Measurements from ENCODE around the gene NCAPG2.

NCAPG2 gene

DNA sequence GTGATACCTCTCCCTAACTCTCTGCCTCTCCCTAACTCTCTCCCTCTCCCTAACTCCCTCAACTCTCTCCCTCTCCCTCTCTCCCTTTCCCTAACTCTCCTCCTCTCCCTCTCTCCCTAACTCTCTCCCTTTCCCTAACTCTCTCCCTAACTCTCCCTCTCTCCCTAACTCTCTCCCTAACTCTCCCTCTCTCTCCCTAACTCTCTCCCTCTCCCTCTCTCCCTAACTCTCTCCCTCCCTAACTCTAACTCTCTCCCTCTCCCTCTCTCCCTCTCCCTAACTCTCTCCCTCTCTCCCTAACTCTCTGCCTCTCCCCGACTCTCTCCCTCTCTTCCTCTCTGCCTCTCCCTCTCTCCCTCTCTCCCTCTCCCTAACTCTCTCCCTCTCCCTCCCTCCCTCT is 115.0 kb downstream of the NCAPG2 start:
- H3K4me1 ChIP-seq (ENCODE audit: control insufficient read depth, insufficient read depth, low read length) = no peaks in the 10 kb centered on the region
- no peaks in the 10 kb centered on the region for H3K36me3 ChIP-seq (ENCODE audit: control insufficient read depth, insufficient read depth, low read length)
- no peaks in the 10 kb centered on the region; the same call in 1 of the 2 replicates for H3K27me3 ChIP-seq (ENCODE audit: control insufficient read depth, insufficient read depth, low read length)
- 100% methylated on average over 1 of the region's 1 CpG for WGBS (ENCODE audit: insufficient coverage, insufficient read length)
- no peak overlapping the region for H3K27ac ChIP-seq (ENCODE audit: low read length)
- no peak overlapping the region for H3K4me3 ChIP-seq (ENCODE audit: low read length)
- no peak for DNase-seq (ENCODE audit: low read depth, low spot score)
- peaks cover 17% of the 10 kb centered on the region for H3K9me3 ChIP-seq (ENCODE audit: control insufficient read depth, insufficient read depth, low read length)

DNA sequence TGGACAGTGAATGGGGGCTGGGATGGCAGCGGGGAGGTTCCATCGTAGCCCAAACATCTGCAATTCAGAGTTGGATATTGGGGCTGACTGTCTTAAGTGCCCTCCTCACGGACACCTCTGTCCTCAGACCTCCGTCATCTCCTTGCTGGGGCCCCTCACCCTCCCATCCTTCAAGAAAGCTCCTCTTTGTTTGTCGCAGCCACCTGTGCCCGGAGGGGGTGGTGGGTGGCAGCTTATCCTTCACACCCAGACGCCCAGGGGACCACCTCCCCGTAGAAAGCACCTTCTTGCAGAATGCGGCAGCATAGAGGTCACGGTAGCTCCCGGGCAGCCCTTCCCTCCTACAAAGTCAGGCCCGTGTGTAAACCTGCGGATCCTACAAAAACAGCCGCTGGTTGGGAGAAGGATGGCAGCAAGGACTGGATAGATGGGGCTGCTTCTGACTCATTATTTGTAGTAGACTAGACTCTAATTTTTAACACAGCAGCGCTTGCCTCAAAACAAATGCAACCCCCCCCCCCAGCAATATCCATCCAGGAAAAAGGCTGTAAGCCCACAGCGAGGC is 115.6 kb downstream of the NCAPG2 start:
- Histone ChIP-seq H3K9me3 (ENCODE audit: control insufficient read depth, insufficient read depth, low read length) (peaks cover 12% of the 10 kb centered on the region), H3K4me1 (ENCODE audit: control insufficient read depth, insufficient read depth, low read length) (no peaks in the 10 kb centered on the region), H3K27me3 (ENCODE audit: control insufficient read depth, insufficient read depth, low read length) (no peaks in the 10 kb centered on the region; the same call in 1 of the 2 replicates), H3K36me3 (ENCODE audit: control insufficient read depth, insufficient read depth, low read length) (no peaks in the 10 kb centered on the region), H3K4me3 (ENCODE audit: low read length) (no peak overlapping the region), H3K27ac (ENCODE audit: low read length) (no peak overlapping the region)
- no peak for DNase-seq (ENCODE audit: low read depth, low spot score)
- WGBS (ENCODE audit: insufficient coverage, insufficient read length) = no CpG with 5 or more reads among the region's 16 CpGs

DNA sequence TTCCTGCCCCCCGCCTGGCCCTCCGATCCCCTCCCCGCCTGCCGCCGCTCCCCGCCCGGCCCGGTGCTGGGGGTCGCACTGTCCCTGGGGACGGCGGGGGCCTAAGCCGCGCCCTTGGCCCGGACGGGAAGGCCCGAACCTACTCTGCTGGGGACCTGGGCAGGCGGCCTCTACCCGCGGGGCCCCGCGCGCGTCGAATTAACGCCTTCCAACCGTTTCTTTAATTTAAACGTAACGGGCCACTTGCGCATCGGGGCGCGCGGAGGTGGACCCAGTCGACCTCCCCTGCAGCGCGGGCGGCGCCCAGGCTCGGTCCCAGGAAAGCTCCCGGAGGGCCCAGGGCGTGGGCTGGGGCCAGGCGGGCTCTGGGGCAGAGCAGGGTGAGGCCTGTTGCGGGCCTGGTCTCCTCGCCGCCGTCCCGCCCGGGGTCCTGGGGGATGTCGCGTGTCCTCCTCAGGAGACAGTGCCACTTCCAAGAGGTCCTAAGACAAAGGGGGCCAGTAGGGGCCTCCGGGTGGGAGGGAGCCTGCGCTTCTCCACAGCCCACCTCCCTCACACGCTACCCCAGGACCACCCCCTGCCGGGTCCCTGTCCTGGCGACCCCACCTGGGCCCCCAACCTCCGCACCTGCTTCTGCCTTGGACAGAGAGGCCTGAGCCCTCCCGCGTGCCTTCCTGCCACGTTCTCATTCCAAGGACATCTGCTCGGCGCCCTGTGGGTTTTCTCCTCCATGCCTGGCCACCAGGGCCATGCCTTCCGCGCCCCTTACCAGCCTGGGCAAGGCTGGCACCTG is 116.3 kb downstream of the NCAPG2 start:
- H3K27me3 ChIP-seq (ENCODE audit: control insufficient read depth, insufficient read depth, low read length) = no peaks in the 10 kb centered on the region; the same call in 1 of the 2 replicates
- no peaks in the 10 kb centered on the region for H3K4me1 ChIP-seq (ENCODE audit: control insufficient read depth, insufficient read depth, low read length)
- H3K36me3 ChIP-seq (ENCODE audit: control insufficient read depth, insufficient read depth, low read length) = no peaks in the 10 kb centered on the region
- no peak for DNase-seq (ENCODE audit: low read depth, low spot score)
- no peak overlapping the region for H3K27ac ChIP-seq (ENCODE audit: low read length)
- H3K9me3 ChIP-seq (ENCODE audit: control insufficient read depth, insufficient read depth, low read length) = peaks cover 13% of the 10 kb centered on the region
- H3K4me3 ChIP-seq (ENCODE audit: low read length) = no peak overlapping the region
- WGBS (ENCODE audit: insufficient coverage, insufficient read length) = no CpG with 5 or more reads among the region's 63 CpGs

DNA sequence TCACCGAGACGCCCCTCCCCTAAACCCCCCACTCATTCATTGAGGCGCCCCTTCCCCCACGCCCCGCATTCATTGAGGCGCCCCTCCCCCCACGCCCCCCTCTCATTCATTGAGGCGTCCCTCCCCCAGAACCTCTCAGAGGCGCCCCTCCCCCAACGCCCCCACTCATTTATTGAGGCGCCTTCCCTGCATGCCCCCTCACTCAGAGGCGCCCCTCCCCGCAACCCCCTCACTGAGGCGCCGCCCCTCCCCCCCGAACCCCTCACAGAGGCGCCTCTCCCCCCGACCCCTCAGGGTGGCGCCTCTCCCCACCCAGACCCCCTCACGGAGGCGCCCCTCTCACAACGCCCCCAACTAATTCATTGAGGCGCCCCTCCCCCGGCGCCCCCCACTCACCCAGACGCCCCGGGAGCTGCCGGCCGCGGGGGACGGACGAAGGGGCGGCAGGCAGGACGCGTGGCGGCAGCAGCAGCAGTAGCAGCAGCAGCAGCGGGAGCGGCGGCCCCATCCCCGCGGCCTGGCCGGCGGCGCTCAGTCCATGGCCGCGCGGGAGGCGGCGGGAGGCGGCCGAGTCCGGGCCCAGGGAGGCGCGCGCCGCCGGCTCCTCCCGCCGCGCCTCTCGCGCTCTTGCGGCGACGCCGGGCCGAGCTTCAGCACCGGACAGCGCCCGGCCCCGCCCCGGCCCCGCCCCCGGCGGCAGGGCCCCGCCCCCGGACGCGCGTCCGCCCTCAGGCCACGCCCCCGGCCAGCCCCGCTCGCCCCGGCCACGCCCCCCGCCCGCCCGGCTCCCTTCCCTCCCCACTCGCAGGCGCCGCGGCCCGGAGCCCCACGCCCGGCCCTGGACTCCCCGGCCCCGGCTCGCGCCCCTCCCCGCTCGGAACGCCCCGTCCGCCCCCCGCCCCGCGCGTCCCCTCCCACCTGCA is 117.2 kb downstream of the NCAPG2 start, which contains the start of gene PTPRN2:
Gene PTPRN2 (minus strand): TSS at position 662 of the 923 bp plus-strand sequence.
- no peak for DNase-seq (ENCODE audit: low read depth, low spot score)
- Histone ChIP-seq H3K4me1 (ENCODE audit: control insufficient read depth, insufficient read depth, low read length) (no peaks in the 10 kb centered on the region), H3K4me3 (ENCODE audit: low read length) (no peak within 1 kb of the TSS), H3K27me3 (ENCODE audit: control insufficient read depth, insufficient read depth, low read length) (no peaks in the 10 kb centered on the region; the same call in 1 of the 2 replicates), H3K9me3 (ENCODE audit: control insufficient read depth, insufficient read depth, low read length) (peaks cover 14% of the 10 kb centered on the region), H3K27ac (ENCODE audit: low read length) (no peak within 1 kb of the TSS), H3K36me3 (ENCODE audit: control insufficient read depth, insufficient read depth, low read length) (no peaks in the 10 kb centered on the region; the same call in 1 of the 2 replicates)
- no CpG with 5 or more reads among the region's 110 CpGs for WGBS (ENCODE audit: insufficient coverage, insufficient read length)

DNA sequence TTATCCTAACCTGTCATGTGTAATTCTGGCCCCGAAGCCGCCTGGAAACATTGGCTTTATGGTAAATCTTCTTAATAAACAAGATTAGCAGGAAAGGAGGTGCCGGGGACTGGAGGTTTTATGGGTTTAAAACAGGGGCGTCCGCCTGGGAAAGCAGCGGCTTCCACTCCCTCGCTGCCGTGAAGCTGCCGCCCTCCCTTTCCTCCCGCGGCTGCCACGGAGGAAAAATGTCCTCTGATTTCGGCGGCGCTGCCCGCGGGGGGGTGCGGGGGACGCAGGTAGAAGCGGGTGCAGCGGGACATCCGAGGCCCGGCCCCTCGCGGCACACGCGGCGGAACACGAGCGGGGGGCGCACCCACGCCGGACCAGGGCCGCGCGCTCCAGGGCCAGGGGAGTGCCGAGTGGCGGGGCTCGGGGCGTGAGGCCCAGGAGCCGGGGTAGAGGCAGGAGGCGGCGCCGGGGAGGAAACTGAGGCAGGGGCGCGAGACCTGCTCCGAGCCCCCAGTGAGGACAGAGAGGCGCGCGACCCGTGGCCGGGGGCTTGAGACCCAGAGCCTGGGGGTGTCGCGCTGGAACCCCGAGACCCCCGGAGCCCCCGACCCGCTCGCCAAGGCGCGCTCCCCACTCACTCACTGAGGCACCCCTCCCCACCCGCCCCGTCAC is 118.0 kb downstream of the NCAPG2 start:
- Histone ChIP-seq H3K27me3 (ENCODE audit: control insufficient read depth, insufficient read depth, low read length) (no peaks in the 10 kb centered on the region; the same call in 1 of the 2 replicates), H3K9me3 (ENCODE audit: control insufficient read depth, insufficient read depth, low read length) (peaks cover 11% of the 10 kb centered on the region), H3K27ac (ENCODE audit: low read length) (no peak overlapping the region), H3K4me3 (ENCODE audit: low read length) (no peak overlapping the region), H3K4me1 (ENCODE audit: control insufficient read depth, insufficient read depth, low read length) (no peaks in the 10 kb centered on the region), H3K36me3 (ENCODE audit: control insufficient read depth, insufficient read depth, low read length) (no peaks in the 10 kb centered on the region; the same call in 1 of the 2 replicates)
- no CpG with 5 or more reads among the region's 63 CpGs for WGBS (ENCODE audit: insufficient coverage, insufficient read length)
- DNase-seq (ENCODE audit: low read depth, low spot score) = no peak

DNA sequence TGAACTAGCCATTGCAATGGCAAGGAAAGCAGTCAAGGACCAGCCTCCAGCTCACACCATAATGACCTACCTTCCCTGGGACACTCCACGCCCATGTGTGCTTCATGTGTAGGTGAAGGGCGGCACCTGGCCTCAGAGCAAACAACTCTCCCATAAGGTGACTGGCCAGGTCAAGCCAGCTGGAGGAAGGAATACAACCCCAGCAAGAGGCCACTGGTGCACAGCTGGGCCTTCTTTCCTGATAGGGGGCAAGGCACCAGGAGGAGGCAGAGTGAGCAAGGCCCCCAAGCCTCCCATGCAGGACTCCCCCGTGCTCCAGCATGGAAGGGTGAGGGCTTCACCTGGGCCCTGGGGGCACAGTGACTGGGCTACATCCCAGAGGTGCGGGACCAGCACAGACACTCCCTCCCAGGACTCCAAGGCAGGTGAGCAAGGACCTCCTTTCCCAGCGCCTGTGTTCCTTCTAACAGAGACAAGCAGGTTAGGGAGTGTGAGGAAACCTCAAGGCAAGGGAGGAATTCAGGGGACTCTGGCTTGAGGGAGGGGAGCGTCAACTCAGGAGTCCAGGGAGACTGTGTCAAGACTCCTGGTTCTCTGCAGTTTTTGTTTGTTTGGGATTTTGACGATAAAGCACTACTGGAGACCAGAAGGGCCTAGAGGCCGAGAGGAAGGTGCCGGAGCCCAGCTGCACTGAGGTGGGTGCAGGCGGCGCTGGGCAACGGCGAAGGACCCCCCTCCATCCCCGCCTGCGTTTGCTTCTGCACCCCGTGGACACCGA is 118.7 kb downstream of the NCAPG2 start:
- H3K9me3 ChIP-seq (ENCODE audit: control insufficient read depth, insufficient read depth, low read length) = peaks cover 16% of the 10 kb centered on the region
- no peaks in the 10 kb centered on the region; the same call in 1 of the 2 replicates for H3K27me3 ChIP-seq (ENCODE audit: control insufficient read depth, insufficient read depth, low read length)
- H3K36me3 ChIP-seq (ENCODE audit: control insufficient read depth, insufficient read depth, low read length) = no peaks in the 10 kb centered on the region; the same call in 1 of the 2 replicates
- no CpG with 5 or more reads among the region's 17 CpGs for WGBS (ENCODE audit: insufficient coverage, insufficient read length)
- H3K4me1 ChIP-seq (ENCODE audit: control insufficient read depth, insufficient read depth, low read length) = no peaks in the 10 kb centered on the region
- H3K27ac ChIP-seq (ENCODE audit: low read length) = no peak overlapping the region
- H3K4me3 ChIP-seq (ENCODE audit: low read length) = no peak overlapping the region
- no peak for DNase-seq (ENCODE audit: low read depth, low spot score)

DNA sequence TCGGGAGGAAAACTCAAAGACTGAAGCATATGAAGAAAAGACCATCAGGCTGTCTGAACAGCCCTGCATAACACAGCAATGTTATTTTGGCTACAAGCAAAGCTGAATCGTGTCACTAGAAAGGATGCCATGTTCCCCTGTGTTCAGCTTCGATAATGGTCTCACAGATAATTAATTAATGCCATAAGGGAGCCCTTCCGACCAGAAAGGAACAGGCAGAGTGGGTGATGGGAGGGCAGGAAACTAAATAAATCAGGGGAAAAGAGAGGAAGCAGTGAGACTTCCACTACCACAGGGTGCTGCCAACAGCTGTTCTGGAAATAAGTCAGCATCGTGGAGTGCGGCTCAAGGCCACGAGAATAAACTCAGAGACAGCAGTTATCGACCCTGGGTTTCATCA is 120.2 kb downstream of the NCAPG2 start:
- H3K4me3 ChIP-seq (ENCODE audit: low read length) = no peak overlapping the region
- no peaks in the 10 kb centered on the region for H3K4me1 ChIP-seq (ENCODE audit: control insufficient read depth, insufficient read depth, low read length)
- peaks cover 20% of the 10 kb centered on the region for H3K9me3 ChIP-seq (ENCODE audit: control insufficient read depth, insufficient read depth, low read length)
- H3K27me3 ChIP-seq (ENCODE audit: control insufficient read depth, insufficient read depth, low read length) = no peaks in the 10 kb centered on the region; the same call in 1 of the 2 replicates
- no CpG with 5 or more reads among the region's 8 CpGs for WGBS (ENCODE audit: insufficient coverage, insufficient read length)
- DNase-seq (ENCODE audit: low read depth, low spot score) = no peak
- no peak overlapping the region for H3K27ac ChIP-seq (ENCODE audit: low read length)
- no peaks in the 10 kb centered on the region; the same call in 1 of the 2 replicates for H3K36me3 ChIP-seq (ENCODE audit: control insufficient read depth, insufficient read depth, low read length)

DNA sequence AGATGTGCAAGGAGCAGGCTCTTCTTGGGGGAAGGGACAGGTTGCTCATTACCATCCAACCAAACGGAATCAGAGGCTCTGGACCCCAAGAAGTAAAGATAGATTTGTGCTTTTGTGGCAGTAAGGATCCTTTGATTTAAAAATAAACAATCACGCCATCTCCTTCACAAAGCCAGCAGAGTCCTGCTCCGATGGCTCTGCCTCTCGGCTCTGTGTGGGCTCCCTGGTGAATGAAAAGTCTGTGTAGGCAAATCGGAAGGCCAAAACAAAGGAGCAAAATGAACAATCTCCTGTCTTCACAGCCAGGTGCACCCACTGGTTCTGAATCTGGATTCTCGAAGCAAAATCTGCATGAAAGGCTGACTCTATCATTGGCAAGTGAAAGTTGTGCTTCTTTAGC is 120.8 kb downstream of the NCAPG2 start:
- no peak overlapping the region for H3K4me3 ChIP-seq (ENCODE audit: low read length)
- no peaks in the 10 kb centered on the region; the same call in 1 of the 2 replicates for H3K27me3 ChIP-seq (ENCODE audit: control insufficient read depth, insufficient read depth, low read length)
- peaks cover 20% of the 10 kb centered on the region for H3K9me3 ChIP-seq (ENCODE audit: control insufficient read depth, insufficient read depth, low read length)
- no peaks in the 10 kb centered on the region for H3K4me1 ChIP-seq (ENCODE audit: control insufficient read depth, insufficient read depth, low read length)
- no peak for DNase-seq (ENCODE audit: low read depth, low spot score)
- no peak overlapping the region for H3K27ac ChIP-seq (ENCODE audit: low read length)
- no peaks in the 10 kb centered on the region; the same call in 1 of the 2 replicates for H3K36me3 ChIP-seq (ENCODE audit: control insufficient read depth, insufficient read depth, low read length)
- no CpG with 5 or more reads among the region's 6 CpGs for WGBS (ENCODE audit: insufficient coverage, insufficient read length)

DNA sequence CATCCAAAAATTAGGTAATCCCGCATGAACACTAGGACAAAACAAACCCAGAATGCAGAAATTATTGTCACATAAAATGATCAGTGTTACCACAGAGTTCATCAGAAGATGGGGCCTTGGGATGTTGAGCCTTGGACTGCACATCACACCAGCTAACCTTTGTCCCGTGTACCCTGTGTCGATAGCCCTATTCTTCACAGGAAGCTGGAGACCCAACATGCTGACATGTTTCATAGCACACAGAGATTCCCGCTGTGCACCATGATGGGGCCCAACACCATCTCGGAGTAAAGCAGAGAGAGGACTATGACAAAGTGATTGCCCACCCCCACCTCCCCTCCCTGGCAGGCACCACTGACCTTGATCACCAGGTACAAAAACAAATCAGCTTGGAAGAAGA is 121.5 kb downstream of the NCAPG2 start:
- H3K4me3 ChIP-seq (ENCODE audit: low read length) = no peak overlapping the region
- no peaks in the 10 kb centered on the region; the same call in 1 of the 2 replicates for H3K27me3 ChIP-seq (ENCODE audit: control insufficient read depth, insufficient read depth, low read length)
- WGBS (ENCODE audit: insufficient coverage, insufficient read length) = no CpG with 5 or more reads among the region's 5 CpGs
- peaks cover 18% of the 10 kb centered on the region for H3K9me3 ChIP-seq (ENCODE audit: control insufficient read depth, insufficient read depth, low read length)
- DNase-seq (ENCODE audit: low read depth, low spot score) = no peak
- H3K4me1 ChIP-seq (ENCODE audit: control insufficient read depth, insufficient read depth, low read length) = no peaks in the 10 kb centered on the region
- no peak overlapping the region for H3K27ac ChIP-seq (ENCODE audit: low read length)
- H3K36me3 ChIP-seq (ENCODE audit: control insufficient read depth, insufficient read depth, low read length) = no peaks in the 10 kb centered on the region; the same call in 1 of the 2 replicates

Data from iPS DF 6.9 (cell line).